Fibroblast of pulmonary artery (primary cell): ENCODE results near the gene SFN.

ENCODE experiments used
- DNase-seq: peaks from one replicate; pipeline ENCODE4 v3.0.0-alpha.2; 2010; ENCODE audit warnings: low read depth
- H3K4me3 ChIP-seq: replicated peaks from 2 replicates; pipeline ENCODE4 v1.5.1; 2011; ENCODE audit warnings: low read depth, mild to moderate bottlenecking, control low read depth, low read length, moderate library complexity
- CTCF ChIP-seq: IDR thresholded peaks from 2 replicates; pipeline ENCODE4 v1.5.1; 2011; ENCODE audit warnings: mild to moderate bottlenecking, control low read depth, low read length, inconsistent platforms; ENCODE audit errors: missing control alignments

The SFN gene

DNA sequence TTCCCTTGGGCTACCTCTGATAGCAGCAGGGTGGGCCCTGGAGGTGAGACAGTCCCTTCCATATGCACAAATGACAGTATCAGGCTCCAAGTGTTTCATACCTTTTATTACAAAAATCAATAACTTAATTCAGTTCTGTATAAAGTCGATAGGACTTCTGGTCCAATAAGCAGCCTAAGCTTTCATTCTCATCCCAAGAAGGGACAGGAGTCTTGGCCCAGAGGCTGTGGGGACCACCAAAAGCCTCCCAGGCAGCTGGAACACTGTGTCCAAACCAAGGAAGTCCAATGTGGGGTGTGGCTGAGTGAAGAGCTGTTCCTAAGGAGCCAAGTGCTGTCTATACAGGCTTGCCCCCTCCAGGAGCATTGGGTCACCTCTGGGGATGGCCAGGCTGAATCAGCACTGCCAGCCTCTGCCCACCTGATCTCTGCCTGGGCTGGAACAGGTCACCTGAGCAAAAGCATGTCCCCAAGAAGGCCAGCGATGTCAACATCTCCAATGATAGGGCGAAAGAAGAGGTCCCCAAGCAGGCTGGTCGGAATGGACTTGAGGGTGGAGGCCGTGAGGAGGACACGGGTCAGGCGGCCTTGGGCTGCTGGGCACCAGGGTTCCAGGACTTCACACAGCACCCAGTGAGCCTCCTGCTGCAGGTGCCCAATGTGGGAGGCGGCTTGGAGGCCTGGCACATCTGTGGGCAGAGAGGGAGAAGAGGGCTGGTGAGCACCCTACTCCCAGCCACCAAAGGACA lies 48.6 kb downstream of the SFN start:
- DNase-seq = no peak
- TF ChIP-seq CTCF = no peak
- no peak overlapping the region for H3K4me3 ChIP-seq

GRCh38 chr1:26912147-26912490 lies 49.2 kb downstream of the SFN start:
- no peak for TF ChIP-seq CTCF

GRCh38 chr1:26913389-26913753 lies 50.4 kb downstream of the SFN start:
- DNase-seq = no peak
- TF ChIP-seq CTCF = no peak
- no peak overlapping the region for H3K4me3 ChIP-seq

More at GRCh38 chr1:26912147-26912490, 49.2 kb downstream of the SFN start:
- no peak overlapping the region for H3K4me3 ChIP-seq
- no peak for DNase-seq
